Brain microvascular endothelial cell (primary cell): Measurements from ENCODE around the gene SPRED2.

Source experiments
- DNase-seq: peaks from one replicate; pipeline ENCODE4 v3.0.0-alpha.2; 2020
- H3K27ac ChIP-seq: fragments of 250-450 bp; sonication (Bioruptor Pico); 2 replicates; pipeline ENCODE4 v1.5.1; 2020; ENCODE audit warnings: mild to moderate bottlenecking, moderate library complexity
- H3K27me3 ChIP-seq: fragments of 250-450 bp; sonication (Bioruptor Pico); replicated peaks from 2 replicates; pipeline ENCODE4 v1.5.1; 2020; ENCODE audit warnings: mild to moderate bottlenecking
- H3K36me3 ChIP-seq: fragments of 250-450 bp; sonication (Bioruptor Pico); replicated peaks from 2 replicates; pipeline ENCODE4 v1.5.1; 2020; ENCODE audit warnings: mild to moderate bottlenecking
- H3K4me3 ChIP-seq: 2 replicates; pipeline ENCODE4 v1.5.1; 2011; ENCODE audit warnings: low read depth, mild to moderate bottlenecking, control low read depth, low read length, moderate library complexity
- CTCF ChIP-seq: IDR thresholded peaks from 2 replicates; pipeline ENCODE4 v1.5.1; 2011; ENCODE audit warnings: low read depth, mild to moderate bottlenecking, moderate library complexity, low read length, control low read depth, inconsistent platforms; ENCODE audit errors: missing control alignments
- in situ Hi-C: cut with HindIII; loops from 2 replicates; pipeline ENCODE4 v1.10.0; 2017; ENCODE audit warnings: low sequenced_read_pairs, low pct_ligation_motif_present

SPRED2 gene

GRCh38 chr2:65364986-65365733 is 67.2 kb downstream of the SPRED2 start:
- in situ Hi-C loops, result no loop called here
- H3K27me3 ChIP-seq, result no peaks in the 10 kb centered on the region
- no peaks in the 10 kb centered on the region for H3K36me3 ChIP-seq
- peak overlapping the region; percentile 93 for H3K27ac ChIP-seq
- no peak for TF ChIP-seq CTCF
- no peak for DNase-seq
- H3K4me3 ChIP-seq, result peak overlapping the region; percentile 45

DNA sequence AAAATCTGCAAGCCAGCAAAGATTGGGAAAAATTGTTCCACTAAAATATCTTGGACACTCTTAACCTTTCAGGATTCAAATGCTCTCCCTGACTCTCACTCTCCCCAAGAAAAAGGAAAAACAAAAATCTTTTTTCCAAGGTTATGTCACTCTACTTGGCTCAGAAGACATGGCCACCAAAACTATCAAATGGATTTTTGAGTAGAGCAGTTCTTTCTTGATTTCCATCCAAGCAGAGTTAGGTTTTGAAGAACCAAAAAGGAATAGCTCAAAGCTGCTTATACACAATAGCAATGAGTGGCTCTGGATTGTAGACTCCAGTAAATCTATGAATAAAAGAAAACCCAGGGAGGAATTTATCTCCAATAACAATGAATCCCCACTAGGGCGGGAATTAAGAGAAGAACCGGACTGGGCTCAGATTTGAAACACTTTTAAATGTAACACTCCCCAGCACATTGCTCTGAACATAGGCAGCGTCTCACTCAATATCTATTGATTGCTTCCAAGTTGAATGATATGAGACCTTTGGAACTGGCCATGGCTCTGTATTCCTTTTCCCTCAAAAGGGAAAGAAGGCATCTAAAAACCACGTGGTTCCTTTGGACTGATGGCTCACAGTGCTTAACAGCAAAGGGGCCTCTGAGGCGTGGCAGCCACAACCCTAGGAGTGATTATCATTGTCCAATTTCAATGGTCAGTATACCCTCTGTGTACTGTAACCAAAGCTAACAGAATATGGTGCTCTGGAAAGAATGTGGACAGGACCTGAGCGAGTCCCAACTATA is 68.3 kb downstream of the SPRED2 start:
- Histone ChIP-seq H3K27ac (no peak overlapping the region), H3K36me3 (no peaks in the 10 kb centered on the region), H3K27me3 (no peaks in the 10 kb centered on the region), H3K4me3 (no peak overlapping the region)
- in situ Hi-C loops, result no loop called here
- no peak for DNase-seq
- TF ChIP-seq CTCF, result no peak

GRCh38 chr2:65361623-65362022 is 70.8 kb downstream of the SPRED2 start:
- no peak for TF ChIP-seq CTCF
- no peak overlapping the region for H3K4me3 ChIP-seq
- H3K27ac ChIP-seq, result peak overlapping the region; percentile 35
- DNase-seq, result peak; percentile 59
- H3K36me3 ChIP-seq, result no peaks in the 10 kb centered on the region
- in situ Hi-C loops, result no loop called here
- no peaks in the 10 kb centered on the region for H3K27me3 ChIP-seq

GRCh38 chr2:65360441-65360840 is 72.0 kb downstream of the SPRED2 start:
- in situ Hi-C loops, result no loop called here
- H3K36me3 ChIP-seq, result no peaks in the 10 kb centered on the region
- no peak for TF ChIP-seq CTCF
- DNase-seq, result no peak
- H3K4me3 ChIP-seq, result no peak overlapping the region
- no peaks in the 10 kb centered on the region for H3K27me3 ChIP-seq
- peak overlapping the region; percentile 93 for H3K27ac ChIP-seq

DNA sequence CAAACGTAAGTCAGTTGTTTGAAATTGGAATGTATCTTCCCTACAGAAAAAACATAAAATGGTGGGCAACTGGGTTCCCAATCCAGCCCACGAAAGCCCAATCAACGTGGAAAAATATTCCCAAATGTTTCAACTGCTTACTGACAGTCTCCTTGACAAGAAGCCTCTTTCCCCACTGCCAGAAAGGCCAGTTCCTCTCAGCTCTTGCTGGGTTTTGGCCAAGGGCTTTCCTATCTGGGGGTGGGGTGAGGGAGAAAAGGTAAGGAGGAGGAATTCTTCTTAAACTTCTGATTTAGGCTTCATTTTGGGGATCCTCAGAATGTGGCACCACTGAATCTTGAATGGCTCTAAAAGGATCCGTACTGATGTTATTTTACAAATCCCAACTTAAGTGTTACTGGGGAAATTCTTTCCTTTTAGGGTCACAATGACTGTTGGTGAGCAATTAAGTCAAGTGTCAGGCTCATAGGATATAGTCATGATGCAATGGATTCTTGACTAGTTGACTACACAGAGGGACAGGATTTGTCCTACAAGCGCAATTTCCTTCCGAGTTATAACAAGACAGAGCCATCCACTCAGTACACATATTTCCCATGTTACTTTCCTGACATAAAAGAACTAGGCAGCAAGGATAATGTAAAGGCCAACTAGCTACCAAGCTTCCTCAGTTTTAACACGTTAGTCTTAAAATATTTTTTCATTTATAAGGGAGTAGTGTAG is 73.6 kb downstream of the SPRED2 start:
- in situ Hi-C loops, result no loop called here
- TF ChIP-seq CTCF, result no peak
- H3K4me3 ChIP-seq, result no peak overlapping the region
- no peaks in the 10 kb centered on the region for H3K27me3 ChIP-seq
- no peaks in the 10 kb centered on the region for H3K36me3 ChIP-seq
- H3K27ac ChIP-seq, result peak overlapping the region; percentile 93
- DNase-seq, result peak; percentile 56
